WTC11 (cell line): ENCODE results near the gene SSH2.

ENCODE experiments used
- ATF3 ChIP-seq: sonication (generic); formaldehyde crosslinking; conservative IDR thresholded peaks from 2 replicates; pipeline ENCODE4 v1.8.1; 2022; ENCODE audit warnings: mild to moderate bottlenecking, missing genetic modification reagents
- CREM ChIP-seq: sonication (generic); formaldehyde crosslinking; IDR thresholded peaks from 2 replicates; pipeline ENCODE4 v1.8.1; 2022; ENCODE audit warnings: mild to moderate bottlenecking, missing genetic modification reagents, moderate library complexity
- CTCF ChIP-seq: fragments of 200-600 bp; IDR thresholded peaks from 2 replicates; pipeline ENCODE4 v1.8.0; 2022; ENCODE audit warnings: antibody characterized with exemption
- E2F5 ChIP-seq: sonication (generic); formaldehyde crosslinking; IDR thresholded peaks from 2 replicates; pipeline ENCODE4 v1.8.1; 2022; ENCODE audit warnings: mild to moderate bottlenecking, moderate library complexity, missing genetic modification reagents
- ETV6 ChIP-seq: sonication (generic); formaldehyde crosslinking; IDR thresholded peaks from 2 replicates; pipeline ENCODE4 v1.8.1; 2022; ENCODE audit warnings: mild to moderate bottlenecking, missing genetic modification reagents
- FOXK1 ChIP-seq: sonication (generic); formaldehyde crosslinking; IDR thresholded peaks from 2 replicates; pipeline ENCODE4 v1.8.0; 2022; ENCODE audit warnings: mild to moderate bottlenecking, moderate library complexity, missing genetic modification reagents
- FOXP1 ChIP-seq: sonication (generic); formaldehyde crosslinking; IDR thresholded peaks from 2 replicates; pipeline ENCODE4 v1.8.0; 2022; ENCODE audit warnings: missing genetic modification reagents, mild to moderate bottlenecking, moderate library complexity, borderline replicate concordance
- MYBL2 ChIP-seq: sonication (generic); formaldehyde crosslinking; IDR thresholded peaks from 2 replicates; pipeline ENCODE4 v1.8.1; 2023; ENCODE audit warnings: mild to moderate bottlenecking, moderate library complexity, missing genetic modification reagents
- NR1H2 ChIP-seq: sonication (generic); formaldehyde crosslinking; IDR thresholded peaks from 2 replicates; pipeline ENCODE4 v1.9.0; 2021; ENCODE audit warnings: mild to moderate bottlenecking, moderate library complexity, missing genetic modification reagents
- RORB ChIP-seq: fragments of 250-450 bp; sonication (Bioruptor Pico); IDR thresholded peaks from 2 replicates; pipeline ENCODE4 v1.9.0; 2021; ENCODE audit warnings: mild to moderate bottlenecking
- SP1 ChIP-seq: sonication (generic); formaldehyde crosslinking; conservative IDR thresholded peaks from 2 replicates; pipeline ENCODE4 v1.8.1; 2022; ENCODE audit warnings: missing genetic modification reagents
- USF2 ChIP-seq: sonication (generic); formaldehyde crosslinking; IDR thresholded peaks from 2 replicates; pipeline ENCODE4 v1.8.1; 2023; ENCODE audit warnings: mild to moderate bottlenecking, missing genetic modification reagents, moderate library complexity
- ZNF232 ChIP-seq: sonication (generic); formaldehyde crosslinking; IDR thresholded peaks from 2 replicates; pipeline ENCODE4 v1.8.0; 2022; ENCODE audit warnings: mild to moderate bottlenecking, missing genetic modification reagents
- ZNF425 ChIP-seq: fragments of 250-450 bp; sonication (Bioruptor Pico); conservative IDR thresholded peaks from 2 replicates; pipeline ENCODE4 v1.9.0; 2021; ENCODE audit warnings: mild to moderate bottlenecking

- no peak for TF ChIP-seq RORB (CRISPR knock-in tag)
- no peak for TF ChIP-seq FOXK1
- TF ChIP-seq USF2 (CRISPR knock-in tag) = no peak
- no peak for TF ChIP-seq CREM (CRISPR knock-in tag)
- TF ChIP-seq ZNF232 = no peak
- TF ChIP-seq CTCF = no peak
- TF ChIP-seq NR1H2 (CRISPR knock-in tag) = no peak
- TF ChIP-seq ETV6 (CRISPR knock-in tag) = no peak
- no peak for TF ChIP-seq ZNF425
- TF ChIP-seq SP1 (CRISPR knock-in tag) = no peak
- TF ChIP-seq FOXP1 (CRISPR knock-in tag) = no peak
- no peak for TF ChIP-seq MYBL2 (CRISPR knock-in tag)
- TF ChIP-seq E2F5 (CRISPR knock-in tag) = no peak
- no peak for TF ChIP-seq ATF3
Measured at GRCh38 chr17:29663155-29663554, 266.9 kb downstream of the SSH2 start.
